ENCODE measurements around the gene SLC44A4.

GRCh38 chr6:31883676-31884075 is 4.9 kb upstream of the SLC44A4 start:
- TF ChIP-seq CTCF (conservative IDR thresholded peaks at IDR 0.05 in 1 of 2, IDR thresholded peaks at IDR 0.05 in 1 of 2; ENCODE audit: extremely low read depth in 1 of 2, insufficient read depth in 1 of 2, low read depth in 1 of 2, low read length in 2 of 2) (no peak), EZH2 (IDR thresholded peaks at IDR 0.05; ENCODE audit: borderline replicate concordance, low read length) (no peak)

Data from mammary epithelial cell (primary cell).